Activated T-cell treated with anti-CD3 and anti-CD28 coated beads for 24 hours (primary cell): ENCODE measurements around the gene IRAK4.

Experiments
- DNase-seq: peaks from one replicate; pipeline ENCODE4 v3.0.0-alpha.2; 2020; ENCODE audit warnings: low read depth

Gene IRAK4

GRCh38 chr12:43836475-43836989, 77.8 kb downstream of the IRAK4 start:
- DNase-seq: no peak
